GM19328 (cell line): ENCODE results near the gene VEZF1.

Source experiments
- ATAC-seq: cut with Tn5 transposase; IDR thresholded peaks from one replicate; pipeline ENCODE4 v1.9.1; 2021; ENCODE audit warnings: mild to moderate bottlenecking, moderate library complexity; ENCODE audit not compliant: unreplicated experiment

Gene VEZF1

DNA sequence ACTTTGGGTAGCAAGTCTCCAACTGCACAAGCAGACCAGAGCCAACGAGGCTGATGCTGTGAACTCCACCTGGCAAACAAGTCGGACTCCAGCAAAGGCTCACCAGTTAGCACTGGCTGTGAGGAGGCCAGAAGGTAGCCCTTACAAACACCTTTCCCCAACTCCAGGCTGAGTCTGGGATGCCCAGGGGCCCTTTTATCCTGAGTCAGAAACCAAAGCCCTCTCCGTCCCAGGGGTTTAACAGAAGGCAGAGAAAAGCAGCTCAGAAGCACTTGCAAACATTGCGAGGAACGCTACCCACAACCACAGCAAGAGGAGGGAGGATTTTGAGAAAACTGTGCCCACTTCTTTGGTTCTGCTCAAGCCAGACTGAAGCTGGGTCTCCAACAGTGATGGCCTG lies 57.8 kb downstream of the VEZF1 start:
- no peak for ATAC-seq

GRCh38 chr17:57929386-57929785 lies 58.7 kb downstream of the VEZF1 start:
- no peak for ATAC-seq

- ATAC-seq = no peak
Measured at GRCh38 chr17:57928928-57929327, 59.1 kb downstream of the VEZF1 start.

DNA sequence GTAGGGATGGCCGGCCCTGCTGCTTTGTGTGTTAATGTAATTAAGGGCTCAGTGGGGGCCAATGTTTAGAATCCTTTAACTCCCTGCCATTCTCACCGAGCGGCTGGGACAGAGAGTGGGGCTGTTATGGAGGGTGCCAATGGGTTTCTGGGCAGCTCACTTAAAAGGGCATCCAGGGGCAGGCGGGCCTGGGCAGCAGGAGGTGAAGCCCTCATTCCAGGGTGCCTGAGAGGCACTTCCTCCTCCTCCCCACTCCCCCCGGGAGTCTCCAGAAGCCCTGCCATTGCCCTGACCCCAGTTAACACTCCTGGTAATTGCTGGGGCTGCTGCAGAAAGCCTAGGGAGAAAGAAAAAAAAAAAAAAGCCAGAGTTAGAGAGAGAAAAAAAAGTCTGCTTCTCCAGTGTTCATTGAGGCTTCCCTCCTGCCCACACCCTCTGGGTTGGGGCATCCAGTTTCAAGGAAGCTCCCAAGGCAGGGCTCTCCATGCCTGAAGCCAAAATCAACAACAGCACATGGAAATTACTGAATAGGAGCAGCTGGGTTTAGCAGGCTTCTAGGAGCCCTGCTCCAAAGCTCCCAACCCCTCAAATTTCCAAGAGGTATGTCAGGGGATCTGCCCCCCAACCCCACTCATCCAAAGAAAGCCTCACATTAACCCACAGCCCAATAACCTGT lies 60.9 kb downstream of the VEZF1 start:
- ATAC-seq = no peak

DNA sequence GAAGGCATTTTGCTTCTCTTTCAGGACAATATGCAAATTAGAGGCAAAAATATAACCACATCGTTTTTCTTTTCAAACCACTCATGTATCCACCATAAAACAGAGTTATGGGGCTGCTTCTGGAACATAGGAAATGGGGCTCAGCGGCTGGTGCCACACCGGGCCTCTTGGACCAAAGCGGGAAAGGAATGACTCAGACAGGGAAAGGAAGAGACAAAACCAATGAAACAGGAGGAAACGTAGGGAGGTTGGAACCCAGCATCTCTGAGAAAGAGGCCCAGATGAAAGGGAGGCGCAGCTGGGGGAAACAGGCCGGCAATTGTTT lies 61.4 kb downstream of the VEZF1 start:
- ATAC-seq = no peak

DNA sequence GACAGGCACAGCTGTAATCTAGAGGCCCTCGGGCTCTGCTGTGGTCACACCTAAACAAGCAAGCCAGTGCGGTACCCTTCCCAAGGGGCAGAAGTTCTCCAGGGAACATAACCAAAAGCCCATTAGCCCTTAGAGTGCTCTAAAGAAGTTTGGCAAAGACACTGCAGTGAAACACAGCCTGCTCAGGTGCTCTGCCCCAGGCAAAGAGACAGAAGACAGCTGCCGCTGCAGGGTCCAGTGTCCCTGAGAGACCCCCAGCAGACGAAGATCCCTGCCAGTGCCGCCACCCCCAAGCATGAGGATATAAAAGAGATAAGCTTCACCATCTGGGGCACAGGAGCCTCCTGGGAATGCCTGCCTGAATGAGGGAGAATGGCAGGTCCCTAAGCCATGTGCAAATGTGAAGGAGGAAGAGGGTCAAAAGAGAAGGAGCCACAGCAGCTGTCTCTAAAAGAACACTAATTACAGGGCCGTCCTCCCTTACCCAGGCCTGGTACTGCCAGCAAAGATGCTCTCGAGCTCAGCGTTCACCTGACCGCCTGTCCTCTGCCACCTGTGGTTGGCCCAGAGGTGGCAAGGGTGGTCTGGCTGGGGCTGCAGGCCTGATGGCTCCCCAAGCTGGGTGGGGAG lies 62.6 kb downstream of the VEZF1 start:
- ATAC-seq = no peak

DNA sequence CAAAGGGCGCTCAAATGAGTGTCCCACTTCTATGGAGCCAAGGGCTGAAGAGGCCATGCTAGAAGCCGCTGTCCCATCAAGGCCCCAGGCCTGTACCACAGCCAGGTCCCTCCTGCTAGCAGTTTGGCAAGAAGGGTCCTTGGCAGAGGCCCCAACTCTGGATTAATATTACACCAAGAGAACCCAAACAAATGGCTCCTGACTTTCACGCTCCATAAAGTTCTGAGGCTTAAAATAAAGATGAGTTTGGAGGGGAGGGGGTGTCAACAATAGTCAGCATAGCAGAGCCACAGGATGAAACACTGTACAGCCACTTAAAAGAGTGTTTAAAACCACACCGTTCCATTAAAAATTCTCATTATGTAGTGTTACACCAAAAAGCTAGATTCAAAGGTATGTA lies 63.4 kb downstream of the VEZF1 start:
- ATAC-seq = no peak
